ENCODE results near the gene NTM.

- TF ChIP-seq CTCF (conservative IDR thresholded peaks at IDR 0.05; ENCODE audit: low read length) (no peak), EZH2phosphoT487 (IDR thresholded peaks at IDR 0.05; ENCODE audit: borderline replicate concordance) (no peak)
These were observed 39.4 kb upstream of the NTM start for GRCh38 chr11:131331010-131331409.

Measured in Loucy (cell line).